PC-3 (cell line): Measurements from ENCODE around the gene KIF25. TPM values are rescaled to one million over a fixed set of nuclear protein-coding genes. Genes with fewer than 3 reads are reported as not detected.
"Not testable (repeated sequence)": the region's sequence is repeated elsewhere in the genome, so short reads cannot be mapped to it uniquely, and the experiment has no call there.

Source experiments
- ATAC-seq: fragments of 200-7000 bp; cut with Tn5 transposase; 2 replicates; pipeline ENCODE4 v1.9.1; 2020; ENCODE audit warnings: mild to moderate bottlenecking, moderate library complexity
- BruUV-seq: library from RNA; stranded (reverse); fragments of 400-500 nt; replicated peaks from 2 replicates; lab custom pipeline; 2021; lab: Mats Ljungman, UMichigan
- CTCF ChIA-PET: fragments of 300-600 bp; sonication (Branson Sonifier 250); formaldehyde crosslinking; loops from one replicate; lab custom pipeline; 2022; ENCODE audit warnings: antibody characterized with exemption; lab: Charles Lee
- POLR2A ChIA-PET: fragments of 300-600 bp; sonication (Branson Sonifier 250); formaldehyde crosslinking; loops from one replicate; lab custom pipeline; 2022; ENCODE audit warnings: antibody characterized with exemption; ENCODE audit not compliant: unreplicated experiment; lab: Charles Lee
- DNase-seq: peaks from one replicate; pipeline ENCODE4 v3.0.0-alpha.2; 2015
- H2AFZ ChIP-seq: fragments of 300-600 bp; sonication (generic); 2 replicates; pipeline ENCODE4 v1.6.0; 2016; ENCODE audit warnings: antibody characterized with exemption, low read length
- H3F3A ChIP-seq: fragments of 300-600 bp; sonication (generic); one replicate; pipeline ENCODE4 v1.6.0; 2017; ENCODE audit warnings: antibody characterized with exemption, low read length, control low read depth, mild to moderate bottlenecking; ENCODE audit not compliant: unreplicated experiment
- H3K27ac ChIP-seq: fragments of 300-600 bp; sonication (generic); 2 replicates; pipeline ENCODE4 v1.5.1; 2016; ENCODE audit warnings: mild to moderate bottlenecking, low read length
- H3K27me3 ChIP-seq: fragments of 300-600 bp; sonication (generic); 2 replicates; pipeline ENCODE4 v1.6.1; 2016; ENCODE audit warnings: low read length, mixed read lengths
- H3K36me3 ChIP-seq: fragments of 300-600 bp; sonication (generic); 2 replicates; pipeline ENCODE4 v1.6.1; 2016; ENCODE audit warnings: low read depth, mixed run types, low read length, mixed read lengths
- H3K4me1 ChIP-seq: fragments of 300-600 bp; sonication (generic); 2 replicates; pipeline ENCODE4 v1.5.1; 2016; ENCODE audit warnings: low read length; ENCODE audit not compliant: insufficient read depth
- H3K4me2 ChIP-seq: fragments of 300-600 bp; sonication (generic); 2 replicates; pipeline ENCODE4 v1.6.0; 2016; ENCODE audit warnings: low read length
- H3K4me3 ChIP-seq: fragments of 300-600 bp; sonication (generic); 2 replicates; pipeline ENCODE4 v1.5.1; 2016; ENCODE audit warnings: mild to moderate bottlenecking, low read length, mixed read lengths
- H3K79me2 ChIP-seq: fragments of 300-600 bp; sonication (generic); 2 replicates; pipeline ENCODE4 v1.6.1; 2017; ENCODE audit warnings: low read length, mixed read lengths
- H3K9ac ChIP-seq: fragments of 300-600 bp; sonication (generic); 2 replicates; pipeline ENCODE4 v1.6.0; 2016; ENCODE audit warnings: mild to moderate bottlenecking, low read length
- H3K9me2 ChIP-seq: fragments of 300-600 bp; sonication (generic); replicated peaks from 2 replicates; pipeline ENCODE4 v1.6.1; 2016; ENCODE audit warnings: mixed run types, low read length, mixed read lengths
- H3K9me3 ChIP-seq: fragments of 300-600 bp; sonication (generic); 2 replicates; pipeline ENCODE4 v1.6.1; 2016; ENCODE audit warnings: low read length, mixed read lengths
- H4K20me1 ChIP-seq: fragments of 300-600 bp; sonication (generic); 2 replicates; pipeline ENCODE4 v1.6.1; 2016; ENCODE audit warnings: low read length, mixed read lengths
- EZH2 ChIP-seq: fragments of 300-600 bp; sonication (generic); IDR thresholded peaks from one replicate; pipeline ENCODE4 v1.6.1; 2017; ENCODE audit warnings: antibody characterized with exemption, mild to moderate bottlenecking, low read length; ENCODE audit not compliant: unreplicated experiment
- EZH2phosphoT487 ChIP-seq: fragments of 300-600 bp; sonication (generic); IDR thresholded peaks from 2 replicates; pipeline ENCODE4 v1.6.1; 2018; ENCODE audit warnings: mild to moderate bottlenecking, antibody characterized with exemption, low read length, borderline replicate concordance
- intact Hi-C: fragments of 100-400 bp; cut with micrococcal nuclease; formaldehyde crosslinking; loops from 2 replicates; pipeline ENCODE4 v1.9.0; 2023
- total RNA-seq: library from RNA; depleted of rRNA; stranded (reverse); fragments of >200 nt; gene quantifications from 2 replicates; pipeline ENCODE4 v1.2.3, GENCODE V29; 2014
- TF ChIP-seq, protein P1 (sequence below): fragments of 300-600 bp; sonication (generic); conservative IDR thresholded peaks from 2 replicates; pipeline ENCODE4 v1.5.1; 2017; ENCODE audit warnings: antibody characterized with exemption, low read depth, mild to moderate bottlenecking, low read length

The KIF25 gene
- total RNA-seq, 1 experiment from 2014 or later = not detected

GRCh38 chr6:168075787-168076202 lies 78.3 kb downstream of the KIF25 start:
- CTCF ChIA-PET = no interaction called here
- Histone ChIP-seq H3K9ac (no peak overlapping the region), H2AFZ (no peak overlapping the region), H3K4me3 (no peak overlapping the region), H3K4me2 (no peak overlapping the region), H3K27me3 (peaks cover 3% of the 10 kb centered on the region), H3K4me1 (no peaks in the 10 kb centered on the region), H3K36me3 (no peaks in the 10 kb centered on the region), H3K9me3 (no peaks in the 10 kb centered on the region), H3K27ac (no peak overlapping the region), H4K20me1 (no peaks in the 10 kb centered on the region), H3F3A (no peaks in the 10 kb centered on the region), H3K79me2 (no peaks in the 10 kb centered on the region), H3K9me2 (no peaks in the 10 kb centered on the region)
- BruUV-seq = no TSS peak
- intact Hi-C loops = no loop called here
- DNase-seq (no peak), ATAC-seq (no peak)
- POLR2A ChIA-PET = no interaction called here
- TF ChIP-seq, protein P1, sequence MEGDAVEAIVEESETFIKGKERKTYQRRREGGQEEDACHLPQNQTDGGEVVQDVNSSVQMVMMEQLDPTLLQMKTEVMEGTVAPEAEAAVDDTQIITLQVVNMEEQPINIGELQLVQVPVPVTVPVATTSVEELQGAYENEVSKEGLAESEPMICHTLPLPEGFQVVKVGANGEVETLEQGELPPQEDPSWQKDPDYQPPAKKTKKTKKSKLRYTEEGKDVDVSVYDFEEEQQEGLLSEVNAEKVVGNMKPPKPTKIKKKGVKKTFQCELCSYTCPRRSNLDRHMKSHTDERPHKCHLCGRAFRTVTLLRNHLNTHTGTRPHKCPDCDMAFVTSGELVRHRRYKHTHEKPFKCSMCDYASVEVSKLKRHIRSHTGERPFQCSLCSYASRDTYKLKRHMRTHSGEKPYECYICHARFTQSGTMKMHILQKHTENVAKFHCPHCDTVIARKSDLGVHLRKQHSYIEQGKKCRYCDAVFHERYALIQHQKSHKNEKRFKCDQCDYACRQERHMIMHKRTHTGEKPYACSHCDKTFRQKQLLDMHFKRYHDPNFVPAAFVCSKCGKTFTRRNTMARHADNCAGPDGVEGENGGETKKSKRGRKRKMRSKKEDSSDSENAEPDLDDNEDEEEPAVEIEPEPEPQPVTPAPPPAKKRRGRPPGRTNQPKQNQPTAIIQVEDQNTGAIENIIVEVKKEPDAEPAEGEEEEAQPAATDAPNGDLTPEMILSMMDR = no peak
- TF ChIP-seq EZH2phosphoT487 (no peak), EZH2 (no peak)

GRCh38 chr6:168077401-168077800 lies 79.9 kb downstream of the KIF25 start:
- intact Hi-C loops, ATAC-seq, DNase-seq, H3K4me1 ChIP-seq, H3K4me3 ChIP-seq, H3K9ac ChIP-seq, H4K20me1 ChIP-seq, H3K36me3 ChIP-seq, CTCF ChIA-PET, H2AFZ ChIP-seq, H3F3A ChIP-seq, H3K27ac ChIP-seq, H3K27me3 ChIP-seq, H3K9me3 ChIP-seq, H3K4me2 ChIP-seq, POLR2A ChIA-PET, H3K9me2 ChIP-seq, BruUV-seq, H3K79me2 ChIP-seq: not testable (repeated sequence)

- ChIA-PET CTCF (no interaction called here), POLR2A (no interaction called here)
- Histone ChIP-seq H3K4me1 (no peaks in the 10 kb centered on the region), H3K9me2 (no peaks in the 10 kb centered on the region), H2AFZ (no peak overlapping the region), H3K36me3 (no peaks in the 10 kb centered on the region), H3F3A (no peaks in the 10 kb centered on the region), H3K9me3 (no peaks in the 10 kb centered on the region), H3K79me2 (no peaks in the 10 kb centered on the region), H3K9ac (no peak overlapping the region), H3K4me2 (no peak overlapping the region), H4K20me1 (no peaks in the 10 kb centered on the region), H3K4me3 (no peak overlapping the region), H3K27ac (no peak overlapping the region), H3K27me3 (no peaks in the 10 kb centered on the region)
- no peak for DNase-seq
- no TSS peak for BruUV-seq
- no peak for ATAC-seq
- intact Hi-C loops = no loop called here
- TF ChIP-seq EZH2phosphoT487 (no peak), EZH2 (no peak)
- TF ChIP-seq, protein P1 = no peak
These were observed 80.9 kb downstream of the KIF25 start for GRCh38 chr6:168078175-168078942.
